Spleen (tissue), 11 donors: ENCODE results near the gene PSMC1. TPM values are rescaled to one million over a fixed set of nuclear protein-coding genes. Genes with fewer than 3 reads are reported as not detected.
A peak's percentile ranks its signal among the peaks of the same experiment; 100 is the strongest.

Experiments
- DNase-seq: peaks from one replicate; pipeline ENCODE4 v3.0.0-alpha.2; 2020
- H3K27ac ChIP-seq, 8 donors: fragments of 200-600 bp; sonication (generic) in 7 of 8; 1 replicate in 4 of 8; 2 replicates in 4 of 8; pipeline versions ENCODE4 v1.5.0 to v1.8.0; 2016 to 2021; ENCODE audit warnings: inconsistent platforms in 4 of 8, mild to moderate bottlenecking in 4 of 8, moderate library complexity in 1 of 8
- H3K27me3 ChIP-seq, 7 donors: fragments of 200-600 bp; sonication (generic) in 6 of 7; replicated peaks in 1 of 7; 1 replicate in 4 of 7; 2 replicates in 3 of 7; pipeline versions ENCODE4 v1.5.0 to v1.8.0; 2016 to 2021; ENCODE audit warnings: inconsistent platforms in 3 of 7, mild to moderate bottlenecking in 1 of 7
- H3K36me3 ChIP-seq, 6 donors: fragments of 200-600 bp; sonication (generic) in 5 of 6; 1 replicate in 4 of 6; 2 replicates in 2 of 6; pipeline versions ENCODE4 v1.5.0 to v1.8.0; 2016 to 2021; ENCODE audit warnings: inconsistent platforms in 2 of 6
- H3K4me1 ChIP-seq, 6 donors: fragments of 200-600 bp; sonication (generic) in 5 of 6; 1 replicate in 3 of 6; 2 replicates in 3 of 6; pipeline versions ENCODE4 v1.5.0 to v1.8.0; 2016 to 2021; ENCODE audit warnings: inconsistent platforms in 3 of 6
- H3K4me3 ChIP-seq, 8 donors: fragments of 200-600 bp; sonication (generic) in 7 of 8; 1 replicate in 4 of 8; 2 replicates in 4 of 8; pipeline versions ENCODE4 v1.5.0 to v1.8.0; 2016 to 2021; ENCODE audit warnings: inconsistent platforms in 4 of 8, mild to moderate bottlenecking in 4 of 8, moderate library complexity in 2 of 8
- H3K9me3 ChIP-seq, 8 donors: fragments of 200-600 bp; sonication (generic) in 7 of 8; 1 replicate in 4 of 8; 2 replicates in 4 of 8; pipeline versions ENCODE4 v1.5.0 to v1.8.0; 2016 to 2021; ENCODE audit warnings: inconsistent platforms in 4 of 8
- POLR2A ChIP-seq, 3 donors: fragments of 450-650 bp; IDR thresholded peaks; one replicate each; pipeline ENCODE4 v1.5.1; 2017; ENCODE audit warnings: antibody characterized with exemption in 3 of 3, mild to moderate bottlenecking in 1 of 3
- POLR2AphosphoS5 ChIP-seq, 3 donors: sonication (generic); formaldehyde crosslinking; IDR thresholded peaks; one replicate each; pipeline ENCODE4 v1.5.1; 2017; ENCODE audit warnings: antibody characterized with exemption in 3 of 3
- WGBS, 5 donors: extraction: QIAGEN DNeasy Blood & Tissue Kit in 3 of 5; methylation state at CpG; one replicate each; pipeline versions ENCODE4 v1.1.5 to v1.1.7; 2013 to 2018; 5-methylcytosine and 5-hydroxymethylcytosine counted together
- intact Hi-C: fragments of 100-400 bp; cut with DNase I; formaldehyde crosslinking; loops from one replicate; pipeline ENCODE4 v1.15.0; 2023; ENCODE audit warnings: low total_unique reads
- polyA plus RNA-seq, 3 donors: library from polyadenylated mRNA; stranded (reverse); fragments of 200-250 nt; gene quantifications; one replicate each; pipeline ENCODE4 v1.2.1, GENCODE V29; 2013
- total RNA-seq, 7 donors: library from RNA; depleted of rRNA in 3 of 7; stranded (reverse); fragments of >200 nt in 3 of 7; fragmentation: NEBNext Ultra II Directional in 4 of 7; extraction: Animal tissue kit (Norgen Biotek cat#: 25700) in 4 of 7; gene quantifications; one replicate each; pipeline versions ENCODE4 v1.1.0 to v1.2.1, GENCODE V29; 2016 to 2021
- TF ChIP-seq, protein P1 (sequence below), 11 experiments: fragments of 200-600 bp in 7 of 11; fragments of 450-650 bp in 4 of 11; sonication (generic) in 4 of 11; IDR thresholded peaks in 8 of 11; conservative IDR thresholded peaks in 3 of 11; 1 replicate in 7 of 11; 2 replicates in 4 of 11; pipeline versions ENCODE4 v1.4.0 to v1.8.0; 2016 to 2021; ENCODE audit warnings: antibody characterized with exemption in 11 of 11, inconsistent platforms in 4 of 11, mild to moderate bottlenecking in 1 of 11
- donor health status: healthy with polysubstance abuse.
- donor health status: DM: no; HTN: no; CAD: no; lungs with moderate emphysema.
- donor health status: DM: no; HTN: no; CAD: no.
- donor health status: Bipolar disorder and iron deficiency.
- donor health status: healthy.
- donor health status: DM: no; HTN: no; CAD: no.
- donor health status: DM: yes; HTN: yes; CAD: no.

PSMC1 gene
- total and polyA plus RNA-seq, 10 donors: 70.7 to 104 (median 84.6) TPM

DNA sequence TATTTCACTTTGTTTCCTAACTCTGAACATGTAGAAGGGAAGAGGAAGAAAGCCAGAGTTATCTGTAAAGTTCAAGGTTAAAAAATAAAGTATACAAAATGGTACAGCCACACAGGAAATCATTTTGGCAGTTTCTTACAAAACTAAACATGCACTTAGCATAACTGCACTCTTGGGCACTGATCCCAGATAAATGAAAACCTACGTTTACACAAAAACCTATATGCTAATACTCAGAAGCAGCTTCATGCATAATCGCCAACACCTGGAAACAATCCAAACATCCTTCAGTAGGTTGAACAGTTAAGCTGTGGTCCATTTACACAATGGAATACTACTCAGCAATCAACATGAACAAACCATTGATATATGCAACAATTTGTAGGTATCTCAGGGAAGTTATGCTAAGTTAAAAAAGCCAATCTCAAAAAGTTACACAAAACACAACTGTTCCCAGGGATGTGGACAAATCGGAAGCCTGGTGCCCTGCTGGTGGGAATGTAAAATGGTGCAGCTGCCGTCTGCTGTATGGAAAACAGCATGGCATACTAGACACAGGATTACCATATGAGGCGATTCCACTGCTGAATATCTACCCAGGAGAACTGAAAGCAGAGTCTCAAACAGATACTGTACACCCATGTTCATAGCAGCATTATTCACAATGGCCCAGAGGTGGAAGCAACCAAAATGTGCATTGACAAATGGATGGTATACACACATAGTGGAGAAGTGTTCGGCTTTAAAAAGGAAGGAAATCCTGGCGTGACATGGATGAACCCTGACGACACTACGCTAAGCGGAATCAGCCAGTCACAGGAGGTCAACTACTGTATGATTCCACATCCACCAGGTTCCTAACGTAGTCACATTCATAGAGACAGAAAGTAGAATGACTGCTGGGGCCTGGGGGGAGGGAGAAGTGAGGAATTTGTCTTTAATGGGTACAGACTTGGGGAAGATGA lies 37.7 kb downstream of the PSMC1 start:
- DNase-seq: no peak
- Histone ChIP-seq H3K27ac (peak overlapping the region in 5 of 8 donors; percentile 17 to 88 (median 83)), H3K9me3 (no peaks in the 10 kb centered on the region), H3K4me3 (no peak overlapping the region), H3K4me1 (peaks cover 0 to 58% (median under 1%) of the 10 kb centered on the region in 6 donors), H3K27me3 (no peaks in the 10 kb centered on the region), H3K36me3 (peaks cover 0 to 96% (median 62%) of the 10 kb centered on the region in 6 donors)
- TF ChIP-seq POLR2A (IDR thresholded peaks at IDR 0.05) (no peak), POLR2AphosphoS5 (IDR thresholded peaks at IDR 0.05) (no peak)
- TF ChIP-seq, protein P1, sequence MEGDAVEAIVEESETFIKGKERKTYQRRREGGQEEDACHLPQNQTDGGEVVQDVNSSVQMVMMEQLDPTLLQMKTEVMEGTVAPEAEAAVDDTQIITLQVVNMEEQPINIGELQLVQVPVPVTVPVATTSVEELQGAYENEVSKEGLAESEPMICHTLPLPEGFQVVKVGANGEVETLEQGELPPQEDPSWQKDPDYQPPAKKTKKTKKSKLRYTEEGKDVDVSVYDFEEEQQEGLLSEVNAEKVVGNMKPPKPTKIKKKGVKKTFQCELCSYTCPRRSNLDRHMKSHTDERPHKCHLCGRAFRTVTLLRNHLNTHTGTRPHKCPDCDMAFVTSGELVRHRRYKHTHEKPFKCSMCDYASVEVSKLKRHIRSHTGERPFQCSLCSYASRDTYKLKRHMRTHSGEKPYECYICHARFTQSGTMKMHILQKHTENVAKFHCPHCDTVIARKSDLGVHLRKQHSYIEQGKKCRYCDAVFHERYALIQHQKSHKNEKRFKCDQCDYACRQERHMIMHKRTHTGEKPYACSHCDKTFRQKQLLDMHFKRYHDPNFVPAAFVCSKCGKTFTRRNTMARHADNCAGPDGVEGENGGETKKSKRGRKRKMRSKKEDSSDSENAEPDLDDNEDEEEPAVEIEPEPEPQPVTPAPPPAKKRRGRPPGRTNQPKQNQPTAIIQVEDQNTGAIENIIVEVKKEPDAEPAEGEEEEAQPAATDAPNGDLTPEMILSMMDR (IDR thresholded peaks at IDR 0.05 in 8 of 11, conservative IDR thresholded peaks at IDR 0.05 in 3 of 11): no peak
- intact Hi-C loops: no loop called here
- 73 to 90% (median 82%) methylated on average over 11 of the region's 11 CpGs for WGBS, 5 donors

GRCh38 chr14:90294872-90295271 lies 38.5 kb downstream of the PSMC1 start:
- Histone ChIP-seq H3K27ac (peak overlapping the region in 6 of 8 donors; percentile 17 to 88 (median 80)), H3K9me3 (no peaks in the 10 kb centered on the region), H3K27me3 (no peaks in the 10 kb centered on the region), H3K4me3 (no peak overlapping the region), H3K36me3 (peaks cover 0 to 94% (median 55%) of the 10 kb centered on the region in 6 donors), H3K4me1 (peaks cover 0 to 59% (median 0%) of the 10 kb centered on the region in 6 donors)
- intact Hi-C loops: no loop called here
- 40 to 69% (median 66%) methylated on average over 2 of the region's 2 CpGs for WGBS, 5 donors
- TF ChIP-seq POLR2AphosphoS5 (IDR thresholded peaks at IDR 0.05) (no peak), POLR2A (IDR thresholded peaks at IDR 0.05) (no peak)
- TF ChIP-seq, protein P1 (IDR thresholded peaks at IDR 0.05 in 8 of 11, conservative IDR thresholded peaks at IDR 0.05 in 3 of 11): no peak
- DNase-seq: no peak

- H3K36me3 ChIP-seq: peaks cover 0 to 89% (median 47%) of the 10 kb centered on the region in 6 donors
- 60 to 84% (median 63%) methylated on average over 5 of the region's 5 CpGs for WGBS, 5 donors
- H3K9me3 ChIP-seq: no peaks in the 10 kb centered on the region
- H3K27ac ChIP-seq: peak overlapping the region in 7 of 8 donors; percentile 60 to 88 (median 77)
- intact Hi-C loops: no loop called here
- no peak for TF ChIP-seq POLR2A (IDR thresholded peaks at IDR 0.05)
- TF ChIP-seq POLR2AphosphoS5 (IDR thresholded peaks at IDR 0.05): peak in 1 of 3 donors; percentile 22
- TF ChIP-seq, protein P1 (IDR thresholded peaks at IDR 0.05 in 8 of 11, conservative IDR thresholded peaks at IDR 0.05 in 3 of 11): no peak
- no peak for DNase-seq
- peaks cover 0 to 69% (median 5%) of the 10 kb centered on the region in 6 donors for H3K4me1 ChIP-seq
- H3K27me3 ChIP-seq: no peaks in the 10 kb centered on the region
- H3K4me3 ChIP-seq: peak overlapping the region in 1 of 8 donors; percentile 25
These were observed 39.6 kb downstream of the PSMC1 start for GRCh38 chr14:90295870-90296516.
